ENCODE measurements around the gene FERMT2. TPM values are rescaled to one million over a fixed set of nuclear protein-coding genes. Genes with fewer than 3 reads are reported as not detected.

The FERMT2 gene
- total and polyA plus RNA-seq, 9 of the 15 experiments (the other 6 are each of a cell fraction or from before 2014, with no cell fraction given), result 0.10 to 1.3 (median 0.40) TPM

DNA sequence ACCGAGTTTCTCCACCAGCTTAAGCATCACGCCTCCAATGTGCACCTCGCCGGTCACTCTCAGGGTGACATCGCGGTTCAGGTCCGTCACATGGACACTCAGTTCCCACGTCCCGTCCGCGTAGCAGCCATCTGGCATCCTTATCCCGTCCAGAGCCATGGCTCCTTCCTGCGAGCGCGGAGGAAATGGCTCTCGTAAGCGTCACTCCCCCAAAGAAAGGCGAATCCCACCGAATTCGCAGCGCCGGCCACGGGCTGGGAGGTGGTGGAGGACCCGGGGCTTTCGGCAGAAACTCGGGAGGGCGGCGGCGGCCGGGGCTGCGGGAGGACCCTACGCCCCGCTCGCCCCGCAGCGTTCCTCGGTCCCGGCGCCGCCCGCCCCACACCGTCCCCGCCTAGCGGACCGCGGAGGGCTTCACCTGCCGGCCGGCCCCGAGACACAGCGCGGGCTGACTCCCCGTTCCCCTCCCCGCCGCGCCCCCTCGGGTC is 396 bp downstream of the FERMT2 start:
- DNase-seq (ENCODE audit: extremely low read depth in 1 of 4, low spot score in 3 of 4) (peak in 3 of 4 experiments; percentile 4 to 6 (median 4)), ATAC-seq (peak; percentile 72), FAIRE-seq (no peak)
- Histone ChIP-seq H3K9me1 (ENCODE audit: control insufficient read depth, insufficient read depth, low read length) (no peaks in the 10 kb centered on the region), H3K27ac (ENCODE audit: extremely low read depth, low read depth, low read length) (no peak overlapping the region), H3K36me3 (ENCODE audit: control insufficient read depth, insufficient read depth, low read length) (no peaks in the 10 kb centered on the region), H3K4me1 (replicated peaks in 1 of 2; ENCODE audit: control insufficient read depth in 2 of 2, insufficient read depth in 2 of 2, low read length in 2 of 2) (peaks cover 0 to 14% of the 10 kb centered on the region in 2 experiments; a peak in 2 of 5 replicates), H3K4me3 (peak overlapping the region; percentile 34), H3K27me3 (ENCODE audit: control insufficient read depth in 2 of 2, insufficient read depth in 2 of 2, low read length in 2 of 2) (peaks cover 15 to 20% of the 10 kb centered on the region in 2 experiments), H4K20me1 (replicated peaks; ENCODE audit: control insufficient read depth, insufficient read depth, low read length) (peaks cover 4% of the 10 kb centered on the region; the same call in 1 of the 2 replicates), H3K9ac (ENCODE audit: insufficient read depth in 1 of 2, low read depth in 2 of 2, low read length in 2 of 2) (peak overlapping the region in 1 of 2 experiments; percentile 58; a peak in 1 of 4 replicates), H3K4me2 (ENCODE audit: insufficient read depth, low read length) (peak overlapping the region; percentile 37), H3K79me2 (ENCODE audit: control insufficient read depth, insufficient read depth, low read length) (no peaks in the 10 kb centered on the region), H3K9me3 (replicated peaks; ENCODE audit: control insufficient read depth, insufficient read depth, low read depth, low read length) (no peaks in the 10 kb centered on the region), H2AFZ (ENCODE audit: low read depth, low read length) (peak overlapping the region; percentile 32; the same call in 1 of the 2 replicates)
- 17% methylated on average over 12 of the region's 56 CpGs for WGBS (ENCODE audit: insufficient coverage, low coverage, missing lambda C conversion rate)
- TF ChIP-seq YBX1 (IDR thresholded peaks at IDR 0.05) (no peak), UBTF (IDR thresholded peaks at IDR 0.05; ENCODE audit: borderline replicate concordance in 1 of 2, low read depth in 2 of 2, low read length in 2 of 2) (0 out of 4 replicates have a peak, but pooled peaks of 1 of the 2 experiments have one; percentile 4), CTBP1 (IDR thresholded peaks at IDR 0.05; ENCODE audit: borderline replicate concordance) (0 out of 2 replicates have a peak, but pooled peaks have one; percentile 29), E2F6 (IDR thresholded peaks at IDR 0.05; ENCODE audit: borderline replicate concordance in 1 of 2, extremely low read depth in 1 of 2, insufficient read depth in 1 of 2, insufficient read length in 1 of 2, low read depth in 1 of 2, low read length in 1 of 2, poor library complexity in 1 of 2, severe bottlenecking in 1 of 2) (peak in 1 of 2 experiments; percentile 10), USF2 (CRISPR knock-in tag; IDR thresholded peaks at IDR 0.05) (0 out of 2 replicates have a peak, but pooled peaks have one; percentile 7), L3MBTL2 (IDR thresholded peaks at IDR 0.05) (peak; percentile 39; the same call in 1 of the 2 replicates)
- TF ChIP-seq, protein P1, sequence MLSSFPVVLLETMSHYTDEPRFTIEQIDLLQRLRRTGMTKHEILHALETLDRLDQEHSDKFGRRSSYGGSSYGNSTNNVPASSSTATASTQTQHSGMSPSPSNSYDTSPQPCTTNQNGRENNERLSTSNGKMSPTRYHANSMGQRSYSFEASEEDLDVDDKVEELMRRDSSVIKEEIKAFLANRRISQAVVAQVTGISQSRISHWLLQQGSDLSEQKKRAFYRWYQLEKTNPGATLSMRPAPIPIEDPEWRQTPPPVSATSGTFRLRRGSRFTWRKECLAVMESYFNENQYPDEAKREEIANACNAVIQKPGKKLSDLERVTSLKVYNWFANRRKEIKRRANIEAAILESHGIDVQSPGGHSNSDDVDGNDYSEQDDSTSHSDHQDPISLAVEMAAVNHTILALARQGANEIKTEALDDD (IDR thresholded peaks at IDR 0.05), result no peak
- TF ChIP-seq, protein P2, sequence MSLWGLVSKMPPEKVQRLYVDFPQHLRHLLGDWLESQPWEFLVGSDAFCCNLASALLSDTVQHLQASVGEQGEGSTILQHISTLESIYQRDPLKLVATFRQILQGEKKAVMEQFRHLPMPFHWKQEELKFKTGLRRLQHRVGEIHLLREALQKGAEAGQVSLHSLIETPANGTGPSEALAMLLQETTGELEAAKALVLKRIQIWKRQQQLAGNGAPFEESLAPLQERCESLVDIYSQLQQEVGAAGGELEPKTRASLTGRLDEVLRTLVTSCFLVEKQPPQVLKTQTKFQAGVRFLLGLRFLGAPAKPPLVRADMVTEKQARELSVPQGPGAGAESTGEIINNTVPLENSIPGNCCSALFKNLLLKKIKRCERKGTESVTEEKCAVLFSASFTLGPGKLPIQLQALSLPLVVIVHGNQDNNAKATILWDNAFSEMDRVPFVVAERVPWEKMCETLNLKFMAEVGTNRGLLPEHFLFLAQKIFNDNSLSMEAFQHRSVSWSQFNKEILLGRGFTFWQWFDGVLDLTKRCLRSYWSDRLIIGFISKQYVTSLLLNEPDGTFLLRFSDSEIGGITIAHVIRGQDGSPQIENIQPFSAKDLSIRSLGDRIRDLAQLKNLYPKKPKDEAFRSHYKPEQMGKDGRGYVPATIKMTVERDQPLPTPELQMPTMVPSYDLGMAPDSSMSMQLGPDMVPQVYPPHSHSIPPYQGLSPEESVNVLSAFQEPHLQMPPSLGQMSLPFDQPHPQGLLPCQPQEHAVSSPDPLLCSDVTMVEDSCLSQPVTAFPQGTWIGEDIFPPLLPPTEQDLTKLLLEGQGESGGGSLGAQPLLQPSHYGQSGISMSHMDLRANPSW (CRISPR knock-in tag; IDR thresholded peaks at IDR 0.05), result no peak
- intact Hi-C loops (cut with micrococcal nuclease) (loop anchor here (10.0 kb wide), 1 partner anchor 656 kb away; no protein-coding TSS in a partner anchor), in situ Hi-C loops (cut with MboI) (no loop called here)
- no TSS peak for BruUV-seq (replicated peaks)
- CTCF ChIA-PET (ENCODE audit: low intra/inter-chr PET ratio), result no interaction called here
- POLR2A ChIA-PET, result no interaction called here

Data from K562 (cell line).